Esophagus muscularis mucosa (tissue), 4 donors: ENCODE data around the gene PCDHGA12. TPM values are rescaled to one million over a fixed set of nuclear protein-coding genes. Genes with fewer than 3 reads are reported as not detected.
"Not testable (repeated sequence)": the region's sequence is repeated elsewhere in the genome, so short reads cannot be mapped to it uniquely, and the experiment has no call there.

ENCODE experiments used
- DNase-seq: peaks from one replicate; pipeline ENCODE4 v3.0.0-alpha.2; 2017; ENCODE audit errors: extremely low spot score
- H3K27ac ChIP-seq, 4 donors: fragments of 200-600 bp; sonication (generic); replicated peaks in 1 of 4; 1 replicate in 3 of 4; 2 replicates in 1 of 4; pipeline ENCODE4 v1.5.1; 2016 to 2019; ENCODE audit warnings: mild to moderate bottlenecking in 1 of 4
- H3K27me3 ChIP-seq, 4 donors: fragments of 200-600 bp; sonication (generic); one replicate each; pipeline versions ENCODE4 v1.5.1 to v1.6.0; 2016 to 2019
- H3K36me3 ChIP-seq, 4 donors: fragments of 200-600 bp; sonication (generic); one replicate each; pipeline ENCODE4 v1.5.1; 2016 to 2019
- H3K4me1 ChIP-seq, 4 donors: fragments of 200-600 bp; sonication (generic); one replicate each; pipeline ENCODE4 v1.5.1; 2016 to 2019
- H3K4me3 ChIP-seq, 4 donors: fragments of 200-600 bp; sonication (generic); 1 replicate in 2 of 4; 2 replicates in 2 of 4; pipeline ENCODE4 v1.5.1; 2016 to 2019; ENCODE audit warnings: mild to moderate bottlenecking in 4 of 4, moderate library complexity in 1 of 4
- H3K9me3 ChIP-seq, 4 donors: fragments of 200-600 bp; sonication (generic); 1 replicate in 3 of 4; 2 replicates in 1 of 4; pipeline ENCODE4 v1.5.1; 2016 to 2019
- CTCF ChIP-seq, 3 experiments: fragments of 200-600 bp in 2 of 3; fragments of 450-650 bp in 1 of 3; sonication (generic) in 2 of 3; IDR thresholded peaks; one replicate each; pipeline ENCODE4 v1.5.1; 2017 to 2019; ENCODE audit warnings: antibody characterized with exemption in 3 of 3, mild to moderate bottlenecking in 2 of 3, moderate library complexity in 1 of 3
- EP300 ChIP-seq: sonication (generic); formaldehyde crosslinking; IDR thresholded peaks from one replicate; pipeline ENCODE4 v1.6.1; 2017; ENCODE audit warnings: antibody characterized with exemption
- POLR2A ChIP-seq: fragments of 450-650 bp; IDR thresholded peaks from one replicate; pipeline ENCODE4 v1.6.1; 2017; ENCODE audit warnings: antibody characterized with exemption, moderate library complexity, mild to moderate bottlenecking, low read depth
- POLR2AphosphoS5 ChIP-seq, 2 donors: sonication (generic); formaldehyde crosslinking; IDR thresholded peaks; one replicate each; pipeline ENCODE4 v1.6.1; 2017; ENCODE audit warnings: antibody characterized with exemption in 2 of 2
- WGBS: methylation state at CpG from one replicate; pipeline ENCODE4 v1.1.5; 2018; 5-methylcytosine and 5-hydroxymethylcytosine counted together
- intact Hi-C: fragments of 100-400 bp; cut with DNase I; formaldehyde crosslinking; loops from one replicate; pipeline ENCODE4 v1.15.1; 2023
- total RNA-seq, 4 donors: library from RNA; depleted of rRNA; stranded (reverse); fragments of >200 nt; gene quantifications; one replicate each; pipeline versions ENCODE4 v1.1.0 to v1.2.1, GENCODE V29; 2016

PCDHGA12 gene
- total RNA-seq, 4 donors from 2014 or later = 7.6 to 13.7 (median 11.6) TPM

DNA sequence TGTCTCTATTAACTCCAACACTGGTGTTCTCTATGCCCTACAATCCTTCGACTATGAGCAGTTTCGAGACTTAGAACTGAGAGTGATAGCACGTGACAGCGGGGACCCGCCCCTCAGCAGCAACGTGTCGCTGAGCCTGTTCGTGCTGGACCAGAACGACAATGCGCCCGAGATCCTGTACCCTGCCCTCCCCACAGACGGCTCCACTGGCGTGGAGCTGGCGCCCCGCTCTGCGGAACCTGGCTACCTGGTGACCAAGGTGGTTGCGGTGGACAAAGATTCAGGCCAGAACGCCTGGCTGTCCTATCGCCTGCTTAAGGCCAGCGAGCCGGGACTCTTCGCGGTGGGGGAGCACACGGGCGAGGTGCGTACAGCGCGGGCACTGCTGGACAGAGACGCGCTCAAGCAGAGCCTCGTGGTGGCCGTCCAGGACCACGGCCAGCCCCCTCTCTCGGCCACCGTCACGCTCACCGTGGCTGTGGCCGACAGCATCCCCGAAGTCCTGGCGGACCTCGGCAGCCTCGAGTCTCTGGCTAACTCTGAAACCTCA lies 7.5 kb upstream of the PCDHGA12 start:
- intact Hi-C loops = no loop called here
- peaks cover 38 to 100% (median 100%) of the 10 kb centered on the region in 4 donors for H3K9me3 ChIP-seq
- WGBS = 18% methylated on average over 12 of the region's 42 CpGs

DNA sequence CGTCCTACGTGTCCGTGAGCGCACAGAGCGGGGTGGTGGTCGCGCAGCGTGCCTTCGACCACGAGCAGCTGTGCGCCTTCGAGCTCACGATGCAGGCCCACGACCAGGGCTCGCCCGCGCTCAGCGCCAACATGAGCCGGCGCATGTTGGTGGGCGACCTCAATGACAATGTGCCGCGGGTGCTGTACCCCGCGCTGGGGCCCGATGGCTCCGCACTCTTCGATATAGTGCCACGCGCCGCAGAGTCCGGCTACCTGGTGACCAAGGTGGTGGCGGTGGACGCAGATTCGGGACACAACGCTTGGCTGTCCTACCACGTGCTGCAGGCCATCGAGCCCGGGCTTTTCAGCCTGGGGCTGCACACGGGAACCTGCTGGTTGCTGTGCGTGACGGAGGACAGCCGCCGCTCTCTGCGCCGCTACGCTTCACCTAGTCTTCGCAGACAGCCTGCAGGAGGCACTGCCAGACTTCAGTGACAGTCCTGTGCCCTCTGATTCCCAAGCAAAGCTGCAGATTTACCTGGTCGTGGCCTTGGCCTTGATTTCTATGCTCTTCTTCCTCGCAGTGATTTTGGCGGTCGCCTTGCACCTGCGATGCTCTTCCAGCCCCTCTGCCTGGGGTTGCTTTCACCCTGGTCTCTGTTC lies 2.4 kb upstream of the PCDHGA12 start:
- peaks cover 0 to 15% (median 6%) of the 10 kb centered on the region in 4 donors for H3K36me3 ChIP-seq
- H3K9me3 ChIP-seq = peaks cover 38 to 100% (median 98%) of the 10 kb centered on the region in 4 donors
- no peak for TF ChIP-seq CTCF (IDR thresholded peaks at IDR 0.05)
- TF ChIP-seq EP300 = no peak
- no peak for TF ChIP-seq POLR2AphosphoS5 (IDR thresholded peaks at IDR 0.05)
- no peak for TF ChIP-seq POLR2A
- DNase-seq = no peak
- H3K4me1 ChIP-seq = no peaks in the 10 kb centered on the region
- no peak overlapping the region for H3K4me3 ChIP-seq
- H3K27me3 ChIP-seq = no peaks in the 10 kb centered on the region
- no peak overlapping the region for H3K27ac ChIP-seq
- 41% methylated on average over 48 of the region's 53 CpGs for WGBS
- intact Hi-C loops = no loop called here

More for the DNA sequence above, 7.5 kb upstream of the PCDHGA12 start:
- Histone ChIP-seq H3K4me3 (no peak overlapping the region), H3K4me1 (peaks cover 0 to 12% (median 5%) of the 10 kb centered on the region in 4 donors), H3K36me3 (peaks cover 4 to 23% (median 11%) of the 10 kb centered on the region in 4 donors), H3K27ac (no peak overlapping the region), H3K27me3 (no peaks in the 10 kb centered on the region)
- TF ChIP-seq POLR2A (no peak), EP300 (no peak), CTCF (IDR thresholded peaks at IDR 0.05) (no peak), POLR2AphosphoS5 (IDR thresholded peaks at IDR 0.05) (no peak)
- no peak for DNase-seq

DNA sequence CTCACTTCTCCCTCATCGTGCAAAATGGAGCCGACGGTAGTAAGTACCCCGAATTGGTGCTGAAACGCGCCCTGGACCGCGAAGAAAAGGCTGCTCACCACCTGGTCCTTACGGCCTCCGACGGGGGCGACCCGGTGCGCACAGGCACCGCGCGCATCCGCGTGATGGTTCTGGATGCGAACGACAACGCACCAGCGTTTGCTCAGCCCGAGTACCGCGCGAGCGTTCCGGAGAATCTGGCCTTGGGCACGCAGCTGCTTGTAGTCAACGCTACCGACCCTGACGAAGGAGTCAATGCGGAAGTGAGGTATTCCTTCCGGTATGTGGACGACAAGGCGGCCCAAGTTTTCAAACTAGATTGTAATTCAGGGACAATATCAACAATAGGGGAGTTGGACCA lies 979 bp downstream of the PCDHGA12 start:
- no peak for DNase-seq
- peaks cover 0 to 15% (median 3%) of the 10 kb centered on the region in 4 donors for H3K36me3 ChIP-seq
- intact Hi-C loops = no loop called here
- peaks cover 24 to 100% (median 97%) of the 10 kb centered on the region in 4 donors for H3K9me3 ChIP-seq
- TF ChIP-seq POLR2AphosphoS5 (IDR thresholded peaks at IDR 0.05) = no peak
- no peak for TF ChIP-seq EP300
- no peak for TF ChIP-seq CTCF (IDR thresholded peaks at IDR 0.05)
- TF ChIP-seq POLR2A = no peak
- H3K27ac ChIP-seq = no peak overlapping the region
- peak overlapping the region; percentile 38 to 47 (median 41) for H3K4me3 ChIP-seq
- no peaks in the 10 kb centered on the region for H3K4me1 ChIP-seq
- WGBS = 23% methylated on average over 36 of the region's 37 CpGs
- H3K27me3 ChIP-seq = no peaks in the 10 kb centered on the region

DNA sequence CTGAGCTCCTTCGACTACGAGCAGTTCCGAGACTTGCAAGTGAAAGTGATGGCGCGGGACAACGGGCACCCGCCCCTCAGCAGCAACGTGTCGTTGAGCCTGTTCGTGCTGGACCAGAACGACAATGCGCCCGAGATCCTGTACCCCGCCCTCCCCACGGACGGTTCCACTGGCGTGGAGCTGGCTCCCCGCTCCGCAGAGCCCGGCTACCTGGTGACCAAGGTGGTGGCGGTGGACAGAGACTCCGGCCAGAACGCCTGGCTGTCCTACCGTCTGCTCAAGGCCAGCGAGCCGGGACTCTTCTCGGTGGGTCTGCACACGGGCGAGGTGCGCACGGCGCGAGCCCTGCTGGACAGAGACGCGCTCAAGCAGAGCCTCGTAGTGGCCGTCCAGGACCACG lies 2.0 kb downstream of the PCDHGA12 start:
- H3K4me3 ChIP-seq, H3K27me3 ChIP-seq, H3K36me3 ChIP-seq, H3K27ac ChIP-seq, intact Hi-C loops, DNase-seq, H3K4me1 ChIP-seq: not testable (repeated sequence)
- WGBS = no CpG with 5 or more reads among the region's 38 CpGs
- peaks cover 24 to 100% (median 97%) of the 10 kb centered on the region in 4 donors for H3K9me3 ChIP-seq

- H3K27ac ChIP-seq, H3K4me1 ChIP-seq, DNase-seq, intact Hi-C loops, H3K27me3 ChIP-seq, H3K4me3 ChIP-seq, H3K36me3 ChIP-seq: not testable (repeated sequence)
- H3K9me3 ChIP-seq = peaks cover 20 to 100% (median 96%) of the 10 kb centered on the region in 4 donors
- 25% methylated on average over 8 of the region's 29 CpGs for WGBS
Observed at GRCh38 chr5:141432726-141433125, 2.4 kb downstream of the PCDHGA12 start.
